Adrenal gland (tissue), 5 donors: Measurements from ENCODE around the gene OLFM2.

Experiments used
- CTCF ChIP-seq, 6 experiments: fragments of 450-650 bp in 4 of 6; fragments of 200-600 bp in 2 of 6; sonication (generic) in 1 of 6; IDR thresholded peaks; 1 replicate in 5 of 6; 2 replicates in 1 of 6; pipeline versions ENCODE4 v1.5.1 to v1.8.0; 2016 to 2021; ENCODE audit warnings: antibody characterized with exemption in 6 of 6, mild to moderate bottlenecking in 2 of 6, moderate library complexity in 1 of 6
- POLR2A ChIP-seq, 2 donors: fragments of 450-650 bp; IDR thresholded peaks; one replicate each; pipeline ENCODE4 v1.6.1; 2017; ENCODE audit warnings: antibody characterized with exemption in 2 of 2, mild to moderate bottlenecking in 2 of 2, moderate library complexity in 1 of 2
- donor health status: DM: no; HTN: no; CAD: no.

GRCh38 chr19:9877780-9878510 lies 58.4 kb downstream of the OLFM2 start:
- TF ChIP-seq CTCF (IDR thresholded peaks at IDR 0.05) (no peak), POLR2A (IDR thresholded peaks at IDR 0.05) (no peak)
